ENCODE data around the gene APLP2.

DNA sequence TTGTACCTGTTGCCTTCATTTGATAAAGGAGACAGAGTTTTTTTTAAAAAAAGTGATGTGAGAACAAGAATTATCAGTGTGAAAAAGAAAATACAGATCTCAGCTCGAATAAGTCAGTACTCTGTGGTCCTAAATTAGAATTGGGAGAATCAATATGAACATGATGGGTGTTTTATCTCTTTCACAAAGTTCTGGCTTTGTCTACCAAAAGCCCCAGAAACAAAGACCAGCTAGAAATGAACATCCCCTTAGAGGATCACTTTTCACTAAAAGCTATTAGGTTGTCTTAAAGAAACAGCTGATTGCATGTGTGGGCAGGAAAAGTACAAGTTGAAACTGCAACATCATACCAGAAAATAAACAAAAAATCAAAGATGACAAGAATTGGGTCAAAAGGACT is 81.5 kb downstream of the APLP2 start:
- TF ChIP-seq, protein P1, sequence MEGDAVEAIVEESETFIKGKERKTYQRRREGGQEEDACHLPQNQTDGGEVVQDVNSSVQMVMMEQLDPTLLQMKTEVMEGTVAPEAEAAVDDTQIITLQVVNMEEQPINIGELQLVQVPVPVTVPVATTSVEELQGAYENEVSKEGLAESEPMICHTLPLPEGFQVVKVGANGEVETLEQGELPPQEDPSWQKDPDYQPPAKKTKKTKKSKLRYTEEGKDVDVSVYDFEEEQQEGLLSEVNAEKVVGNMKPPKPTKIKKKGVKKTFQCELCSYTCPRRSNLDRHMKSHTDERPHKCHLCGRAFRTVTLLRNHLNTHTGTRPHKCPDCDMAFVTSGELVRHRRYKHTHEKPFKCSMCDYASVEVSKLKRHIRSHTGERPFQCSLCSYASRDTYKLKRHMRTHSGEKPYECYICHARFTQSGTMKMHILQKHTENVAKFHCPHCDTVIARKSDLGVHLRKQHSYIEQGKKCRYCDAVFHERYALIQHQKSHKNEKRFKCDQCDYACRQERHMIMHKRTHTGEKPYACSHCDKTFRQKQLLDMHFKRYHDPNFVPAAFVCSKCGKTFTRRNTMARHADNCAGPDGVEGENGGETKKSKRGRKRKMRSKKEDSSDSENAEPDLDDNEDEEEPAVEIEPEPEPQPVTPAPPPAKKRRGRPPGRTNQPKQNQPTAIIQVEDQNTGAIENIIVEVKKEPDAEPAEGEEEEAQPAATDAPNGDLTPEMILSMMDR (conservative IDR thresholded peaks at IDR 0.05; ENCODE audit: low read depth, low read length) = no peak
- TF ChIP-seq BHLHE40 (IDR thresholded peaks at IDR 0.05; ENCODE audit: low read depth, low read length) = no peak
- TF ChIP-seq POLR2A (IDR thresholded peaks at IDR 0.05; ENCODE audit: low read depth, low read length) = no peak
- no peak for TF ChIP-seq RAD21 (IDR thresholded peaks at IDR 0.05; ENCODE audit: low read length)
- no peak for TF ChIP-seq NFE2L2 (IDR thresholded peaks at IDR 0.05; ENCODE audit: low read depth, low read length)
- TF ChIP-seq MXI1 (IDR thresholded peaks at IDR 0.05; ENCODE audit: borderline replicate concordance, low read depth, low read length) = no peak
- TF ChIP-seq, protein P2, sequence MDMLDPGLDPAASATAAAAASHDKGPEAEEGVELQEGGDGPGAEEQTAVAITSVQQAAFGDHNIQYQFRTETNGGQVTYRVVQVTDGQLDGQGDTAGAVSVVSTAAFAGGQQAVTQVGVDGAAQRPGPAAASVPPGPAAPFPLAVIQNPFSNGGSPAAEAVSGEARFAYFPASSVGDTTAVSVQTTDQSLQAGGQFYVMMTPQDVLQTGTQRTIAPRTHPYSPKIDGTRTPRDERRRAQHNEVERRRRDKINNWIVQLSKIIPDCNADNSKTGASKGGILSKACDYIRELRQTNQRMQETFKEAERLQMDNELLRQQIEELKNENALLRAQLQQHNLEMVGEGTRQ (IDR thresholded peaks at IDR 0.05; ENCODE audit: low read depth, low read length) = no peak
- TF ChIP-seq MAFK (IDR thresholded peaks at IDR 0.05; ENCODE audit: low read depth, low read length) = no peak
- TF ChIP-seq, protein P3, sequence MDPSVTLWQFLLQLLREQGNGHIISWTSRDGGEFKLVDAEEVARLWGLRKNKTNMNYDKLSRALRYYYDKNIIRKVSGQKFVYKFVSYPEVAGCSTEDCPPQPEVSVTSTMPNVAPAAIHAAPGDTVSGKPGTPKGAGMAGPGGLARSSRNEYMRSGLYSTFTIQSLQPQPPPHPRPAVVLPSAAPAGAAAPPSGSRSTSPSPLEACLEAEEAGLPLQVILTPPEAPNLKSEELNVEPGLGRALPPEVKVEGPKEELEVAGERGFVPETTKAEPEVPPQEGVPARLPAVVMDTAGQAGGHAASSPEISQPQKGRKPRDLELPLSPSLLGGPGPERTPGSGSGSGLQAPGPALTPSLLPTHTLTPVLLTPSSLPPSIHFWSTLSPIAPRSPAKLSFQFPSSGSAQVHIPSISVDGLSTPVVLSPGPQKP (IDR thresholded peaks at IDR 0.05; ENCODE audit: borderline replicate concordance, low read depth, low read length) = no peak
- TF ChIP-seq RCOR1 (IDR thresholded peaks at IDR 0.05; ENCODE audit: insufficient replicate concordance, low read length) = no peak
